GM06990 (cell line): ENCODE results near the gene BHLHE23.

Experiments used
- DNase-seq: peaks from one replicate; pipeline ENCODE4 v3.0.0-alpha.2; 2011; ENCODE audit not compliant: insufficient read length; ENCODE audit errors: extremely low read depth
- H3K27me3 ChIP-seq: replicated peaks from 2 replicates; pipeline ENCODE4 v1.6.0; 2011; ENCODE audit warnings: low read length; ENCODE audit not compliant: control insufficient read depth, insufficient read depth
- H3K36me3 ChIP-seq: 2 replicates; pipeline ENCODE4 v1.5.1; 2011; ENCODE audit warnings: low read length; ENCODE audit not compliant: control insufficient read depth, insufficient read depth
- H3K4me3 ChIP-seq: replicated peaks from 2 replicates; pipeline ENCODE4 v1.5.1; 2011; ENCODE audit warnings: low read depth, mild to moderate bottlenecking, control low read depth, low read length
- CTCF ChIP-seq: IDR thresholded peaks from 2 replicates; pipeline ENCODE4 v1.5.1; 2011; ENCODE audit warnings: low read length, control low read depth, mild to moderate bottlenecking, inconsistent platforms; ENCODE audit not compliant: insufficient read depth, poor library complexity, severe bottlenecking

Gene BHLHE23

GRCh38 chr20:62997417-62998035 is 9.2 kb downstream of the BHLHE23 start:
- H3K36me3 ChIP-seq = no peaks in the 10 kb centered on the region
- no peak for DNase-seq
- peaks cover 5% of the 10 kb centered on the region for H3K27me3 ChIP-seq
- H3K4me3 ChIP-seq = no peak overlapping the region
- TF ChIP-seq CTCF = no peak

GRCh38 chr20:62996596-62996982 is 10.2 kb downstream of the BHLHE23 start:
- Histone ChIP-seq H3K4me3 (no peak overlapping the region), H3K27me3 (peaks cover 5% of the 10 kb centered on the region), H3K36me3 (no peaks in the 10 kb centered on the region)
- DNase-seq = no peak
- TF ChIP-seq CTCF = no peak

DNA sequence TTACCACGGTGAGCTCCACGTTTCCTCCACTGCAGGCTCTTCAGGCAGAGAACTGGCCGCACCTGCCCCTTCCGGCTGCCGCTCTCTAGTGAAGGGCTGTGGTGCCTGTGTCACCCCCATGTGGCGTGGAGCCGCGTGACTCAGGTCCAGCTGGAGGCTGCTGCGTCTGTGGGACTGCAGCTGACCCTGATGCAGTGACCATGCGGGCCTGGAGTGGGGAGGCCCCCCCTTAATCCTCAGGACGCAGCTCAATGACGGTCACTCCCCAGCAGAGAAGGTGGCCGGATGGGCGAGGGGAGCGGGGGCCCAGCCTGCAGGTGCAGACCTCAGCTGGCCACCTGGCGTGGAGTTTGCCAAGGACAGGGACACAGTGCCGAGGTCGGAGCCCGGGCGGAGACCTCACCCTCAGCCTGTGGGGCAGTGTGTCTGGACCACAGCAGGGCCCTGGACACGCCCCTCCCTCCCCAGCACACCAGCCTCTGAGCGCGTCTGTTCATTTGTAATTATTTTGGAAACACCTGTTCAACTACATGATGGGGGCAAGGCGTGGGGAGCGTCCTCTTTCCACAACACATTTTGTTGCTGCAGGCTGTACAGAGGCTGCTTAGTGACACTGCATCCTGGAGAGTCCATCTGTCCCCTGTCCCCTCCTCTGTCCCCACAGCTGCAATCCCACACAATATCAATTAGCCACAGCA is 10.7 kb downstream of the BHLHE23 start:
- TF ChIP-seq CTCF = no peak
- Histone ChIP-seq H3K27me3 (peaks cover 5% of the 10 kb centered on the region), H3K4me3 (no peak overlapping the region), H3K36me3 (no peaks in the 10 kb centered on the region)
- DNase-seq = no peak

GRCh38 chr20:62995481-62995880 is 11.3 kb downstream of the BHLHE23 start:
- Histone ChIP-seq H3K36me3 (no peaks in the 10 kb centered on the region), H3K27me3 (peaks cover 5% of the 10 kb centered on the region), H3K4me3 (no peak overlapping the region)
- TF ChIP-seq CTCF = no peak
- DNase-seq = no peak

- Histone ChIP-seq H3K27me3 (peaks cover 5% of the 10 kb centered on the region), H3K4me3 (no peak overlapping the region), H3K36me3 (no peaks in the 10 kb centered on the region)
- DNase-seq = no peak
- TF ChIP-seq CTCF = no peak
Measured at GRCh38 chr20:62994869-62995281, 11.9 kb downstream of the BHLHE23 start.
